Activated naive CD4-positive, alpha-beta T cell treated with anti-CD3 and anti-CD28 coated beads for 36 hours (primary cell): ENCODE results near the gene SALL3. TPM values are rescaled to one million over a fixed set of nuclear protein-coding genes. Genes with fewer than 3 reads are reported as not detected.
"Not testable (repeated sequence)": the region's sequence is repeated elsewhere in the genome, so short reads cannot be mapped to it uniquely, and the experiment has no call there.

Source experiments
- CTCF ChIA-PET: fragments of 350-600 bp; sonication (Branson Sonifier 250); formaldehyde crosslinking; loops from one replicate; lab custom pipeline; 2021; ENCODE audit warnings: antibody characterized with exemption; lab: Charles Lee
- DNase-seq: peaks from one replicate; pipeline ENCODE4 v3.0.0-alpha.2; 2020
- H3K27ac Mint-ChIP-seq: one replicate; pipeline ENCODE4 v1.8.0; 2021; ENCODE audit warnings: mild to moderate bottlenecking, mixed read lengths
- H3K27me3 Mint-ChIP-seq: one replicate; pipeline ENCODE4 v1.8.0; 2021; ENCODE audit warnings: low read depth, mixed read lengths
- H3K36me3 Mint-ChIP-seq: one replicate; pipeline ENCODE4 v1.8.0; 2021; ENCODE audit warnings: low read depth, mixed read lengths
- H3K4me1 Mint-ChIP-seq: one replicate; pipeline ENCODE4 v1.8.0; 2021; ENCODE audit warnings: low read depth, mixed read lengths
- H3K4me3 Mint-ChIP-seq: one replicate; pipeline ENCODE4 v1.8.0; 2021; ENCODE audit warnings: mild to moderate bottlenecking, moderate library complexity, mixed read lengths
- H3K9me3 Mint-ChIP-seq: one replicate; pipeline ENCODE4 v1.8.0; 2021; ENCODE audit warnings: mixed read lengths
- intact Hi-C: fragments of 100-400 bp; cut with micrococcal nuclease; formaldehyde crosslinking; loops from one replicate; pipeline ENCODE4 v1.15.1; 2023
- total RNA-seq, 2 experiments: library from RNA; stranded (reverse); gene quantifications; one replicate each; pipeline ENCODE4 v1.2.3, GENCODE V29; 2021

Gene SALL3
- not detected for total RNA-seq

DNA sequence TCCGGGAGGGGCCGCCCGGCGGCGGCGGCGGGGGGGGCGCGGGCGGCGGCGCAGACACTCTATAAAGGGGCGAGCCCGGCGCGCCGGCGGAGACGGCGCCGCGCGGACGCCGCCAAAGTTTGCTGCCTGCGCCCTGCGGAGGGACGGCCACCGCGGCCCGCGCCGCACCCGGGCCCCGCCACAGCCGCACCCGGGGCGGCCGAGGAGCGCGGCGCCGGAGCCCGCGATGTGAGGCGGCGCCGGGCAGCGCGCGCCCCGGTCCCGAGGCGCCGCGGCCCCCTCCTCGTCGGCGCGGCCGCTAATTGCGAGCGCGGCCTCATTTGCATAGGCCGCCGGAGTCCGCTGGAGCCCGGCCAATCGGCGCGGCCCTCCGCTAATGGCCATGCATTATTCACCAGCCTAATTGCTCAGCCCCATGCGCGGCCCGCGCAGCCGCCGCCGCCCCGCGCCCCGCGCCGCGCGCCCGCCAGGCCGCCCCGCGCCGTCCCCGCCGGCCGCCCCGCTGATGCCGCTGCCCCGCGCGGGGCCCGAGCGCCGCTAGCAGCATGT, at the start of gene SALL3:
Gene SALL3, plus strand, starts transcription at position 89 of the 549 bp plus-strand sequence. Its CDS starts 457 bp downstream, at position 546.
- intact Hi-C loops, result loop anchor here (10.0 kb wide), 2 partner anchors 1075 to 1215 kb away; no protein-coding TSS in a partner anchor
- CTCF ChIA-PET, result no interaction called here
- no peak within 1 kb of the TSS for H3K27ac Mint-ChIP-seq
- no peaks in the 10 kb centered on the region for H3K9me3 Mint-ChIP-seq
- no peaks in the 10 kb centered on the region for H3K36me3 Mint-ChIP-seq
- H3K27me3 Mint-ChIP-seq, result peaks cover 64% of the 10 kb centered on the region
- peaks cover 18% of the 10 kb centered on the region for H3K4me1 Mint-ChIP-seq
- no peak for DNase-seq
- no peak within 1 kb of the TSS for H3K4me3 Mint-ChIP-seq

DNA sequence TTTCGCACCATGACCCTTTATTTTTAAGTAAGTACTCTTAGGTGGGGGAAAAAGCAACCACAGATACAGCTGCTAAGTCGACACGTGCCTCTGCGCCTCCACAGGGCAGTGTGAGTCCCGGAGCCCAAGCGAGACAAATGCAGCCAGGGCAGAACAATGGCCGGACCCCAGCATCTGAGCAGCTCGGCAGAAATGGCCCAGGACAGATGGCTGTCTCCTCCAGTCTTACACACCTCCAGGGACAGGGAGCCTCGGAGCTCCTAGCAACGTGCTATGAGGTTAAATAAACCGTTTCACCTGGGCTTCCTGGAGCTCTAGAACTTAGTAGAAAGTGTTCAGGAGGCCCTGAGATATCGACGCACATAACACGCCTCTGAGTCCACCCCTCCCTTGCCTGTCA, 47.3 kb upstream of the SALL3 start:
- Mint-ChIP-seq H3K4me1 (no peaks in the 10 kb centered on the region), H3K9me3 (no peaks in the 10 kb centered on the region), H3K4me3 (no peak overlapping the region), H3K36me3 (no peaks in the 10 kb centered on the region), H3K27me3 (peaks cover 3% of the 10 kb centered on the region), H3K27ac (no peak overlapping the region)
- intact Hi-C loops, result no loop called here
- no peak for DNase-seq
- CTCF ChIA-PET, result no interaction called here

DNA sequence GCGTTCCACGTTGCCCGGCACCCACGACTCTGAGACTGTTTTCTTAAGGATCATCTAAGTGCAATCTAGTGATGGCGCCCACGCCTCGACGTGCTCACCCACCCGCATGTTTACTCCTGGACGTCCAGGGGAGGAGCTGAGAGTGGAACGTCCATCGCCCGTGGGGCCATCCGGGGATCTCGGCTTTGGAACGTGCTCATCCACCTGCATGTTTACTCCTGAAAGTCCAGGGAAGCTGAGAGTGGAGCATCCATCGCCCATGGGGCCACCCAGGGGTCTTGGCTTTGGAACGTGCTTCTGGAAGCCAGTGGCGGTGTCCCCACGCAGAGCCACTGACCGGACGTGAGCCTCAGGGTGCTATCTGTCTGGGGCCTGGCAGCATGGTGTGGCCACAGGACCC, 45.6 kb upstream of the SALL3 start:
- Mint-ChIP-seq H3K27ac (no peak overlapping the region), H3K27me3 (peaks cover 3% of the 10 kb centered on the region), H3K4me3 (no peak overlapping the region), H3K4me1 (no peaks in the 10 kb centered on the region), H3K9me3 (no peaks in the 10 kb centered on the region), H3K36me3 (no peaks in the 10 kb centered on the region)
- intact Hi-C loops, result no loop called here
- CTCF ChIA-PET, result no interaction called here
- no peak for DNase-seq

- no peak for DNase-seq
Measured at GRCh38 chr18:78934551-78935225, 44.9 kb upstream of the SALL3 start.

DNA sequence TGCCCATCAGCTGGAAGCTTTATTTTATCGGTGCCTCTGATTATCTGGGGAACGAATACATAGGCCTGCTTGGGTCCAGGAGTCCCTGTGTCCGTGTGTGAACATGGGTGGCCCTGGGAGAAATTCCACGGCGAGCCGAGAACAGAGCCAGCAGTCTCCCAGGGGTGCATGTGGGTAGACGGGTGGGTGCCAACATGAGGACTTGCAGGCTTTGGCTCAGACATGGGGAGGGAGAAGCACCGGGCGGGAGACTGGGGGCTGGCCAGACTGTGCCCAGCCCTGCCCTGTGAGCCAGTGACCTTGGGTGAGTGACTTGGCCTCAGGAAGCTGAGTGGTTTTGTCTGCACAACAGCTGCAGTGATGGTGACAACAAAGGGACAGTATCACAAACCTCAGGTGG, 44.2 kb upstream of the SALL3 start:
- intact Hi-C loops, result no loop called here
- CTCF ChIA-PET, result no interaction called here
- H3K9me3 Mint-ChIP-seq, result no peaks in the 10 kb centered on the region
- no peak overlapping the region for H3K4me3 Mint-ChIP-seq
- no peak overlapping the region for H3K27ac Mint-ChIP-seq
- no peak for DNase-seq
- peaks cover 3% of the 10 kb centered on the region for H3K27me3 Mint-ChIP-seq
- H3K4me1 Mint-ChIP-seq, result no peaks in the 10 kb centered on the region
- no peaks in the 10 kb centered on the region for H3K36me3 Mint-ChIP-seq

More at GRCh38 chr18:78934551-78935225, 44.9 kb upstream of the SALL3 start:
- H3K27ac Mint-ChIP-seq, result no peak overlapping the region
- CTCF ChIA-PET, result no interaction called here
- H3K9me3 Mint-ChIP-seq, result no peaks in the 10 kb centered on the region
- intact Hi-C loops, result no loop called here
- peaks cover 3% of the 10 kb centered on the region for H3K27me3 Mint-ChIP-seq
- no peak overlapping the region for H3K4me3 Mint-ChIP-seq
- no peaks in the 10 kb centered on the region for H3K36me3 Mint-ChIP-seq
- H3K4me1 Mint-ChIP-seq, result no peaks in the 10 kb centered on the region

DNA sequence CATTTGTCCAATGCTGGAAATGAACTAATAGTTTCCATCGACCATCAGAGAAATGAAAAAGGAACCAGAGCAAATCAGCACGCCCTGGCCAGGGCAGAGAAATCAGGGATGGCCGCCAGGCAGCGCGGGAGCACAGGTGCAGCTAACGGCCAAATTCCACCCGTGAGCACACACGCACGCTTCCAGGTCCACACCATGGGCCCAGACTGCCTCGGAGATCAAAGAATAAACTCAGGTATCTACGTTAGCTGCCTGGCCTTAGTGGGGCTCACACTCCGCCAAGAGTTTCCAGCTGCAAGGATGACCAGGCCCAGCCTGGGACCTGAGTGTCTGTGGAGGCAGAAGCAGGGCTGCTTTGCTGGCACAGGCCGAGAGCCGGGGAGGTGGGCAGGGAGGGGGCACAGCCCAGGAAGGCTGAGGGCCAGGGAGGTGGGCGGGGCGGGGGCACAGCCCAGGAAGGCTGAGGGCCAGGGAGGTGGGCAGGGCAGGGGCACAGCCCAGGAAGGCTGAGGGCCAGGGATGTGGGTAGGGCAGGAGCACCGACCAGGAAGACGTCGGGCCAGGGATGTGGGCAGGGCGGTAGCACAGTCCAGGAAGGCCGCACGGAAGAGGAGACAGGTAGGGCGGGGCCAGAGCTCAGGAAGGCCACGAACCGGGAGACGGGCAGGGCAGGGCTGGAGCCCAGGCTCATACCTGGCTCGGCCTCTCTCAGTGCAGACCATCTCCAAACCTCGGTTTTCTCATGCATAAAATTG, 43.2 kb upstream of the SALL3 start:
- no peak overlapping the region for H3K4me3 Mint-ChIP-seq
- no peak for DNase-seq
- H3K9me3 Mint-ChIP-seq, result no peaks in the 10 kb centered on the region
- H3K36me3 Mint-ChIP-seq, result no peaks in the 10 kb centered on the region
- H3K27me3 Mint-ChIP-seq, result peaks cover 3% of the 10 kb centered on the region
- H3K4me1 Mint-ChIP-seq, result no peaks in the 10 kb centered on the region
- CTCF ChIA-PET, result no interaction called here
- intact Hi-C loops, result no loop called here
- no peak overlapping the region for H3K27ac Mint-ChIP-seq

GRCh38 chr18:78937166-78937565, 42.5 kb upstream of the SALL3 start:
- CTCF ChIA-PET, result no interaction called here
- no peaks in the 10 kb centered on the region for H3K36me3 Mint-ChIP-seq
- no peaks in the 10 kb centered on the region for H3K4me1 Mint-ChIP-seq
- no peaks in the 10 kb centered on the region for H3K9me3 Mint-ChIP-seq
- no peak overlapping the region for H3K4me3 Mint-ChIP-seq
- intact Hi-C loops, result no loop called here
- no peak for DNase-seq
- H3K27me3 Mint-ChIP-seq, result peaks cover 3% of the 10 kb centered on the region
- H3K27ac Mint-ChIP-seq, result no peak overlapping the region

DNA sequence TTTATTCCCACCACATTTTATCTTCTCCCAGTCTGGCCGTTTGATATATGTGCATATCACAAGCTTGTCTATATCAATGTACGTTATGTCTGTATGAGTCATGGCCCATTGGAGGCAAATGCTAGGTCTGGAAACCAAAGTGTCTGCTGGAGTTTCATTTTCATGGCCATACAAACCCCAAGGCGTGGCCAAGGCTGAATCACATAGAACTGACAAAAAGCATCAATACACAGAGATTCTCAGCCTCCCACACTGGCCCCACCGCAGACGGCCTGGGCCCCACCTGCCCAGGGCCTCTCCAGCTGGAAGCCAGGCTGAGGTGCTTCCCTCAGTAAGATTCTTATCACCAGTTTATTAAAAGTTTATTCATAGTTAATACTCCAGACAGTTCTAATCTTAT, 40.5 kb upstream of the SALL3 start:
- CTCF ChIA-PET, result interaction anchor here (0.7 kb wide), 1 partner anchor 9 kb away, joined by 3 read pairs; no protein-coding TSS in a partner anchor
- H3K4me3 Mint-ChIP-seq, result no peak overlapping the region

GRCh38 chr18:78939734-78940494, 39.7 kb upstream of the SALL3 start:
- no peak for DNase-seq
- Mint-ChIP-seq H3K27me3 (peaks cover 3% of the 10 kb centered on the region), H3K9me3 (no peaks in the 10 kb centered on the region), H3K4me1 (no peaks in the 10 kb centered on the region), H3K27ac (no peak overlapping the region), H3K4me3 (no peak overlapping the region), H3K36me3 (no peaks in the 10 kb centered on the region)
- CTCF ChIA-PET, result no interaction called here
- intact Hi-C loops, result no loop called here

More for the DNA sequence above, 40.5 kb upstream of the SALL3 start:
- no peaks in the 10 kb centered on the region for H3K4me1 Mint-ChIP-seq
- no peak for DNase-seq
- no peaks in the 10 kb centered on the region for H3K36me3 Mint-ChIP-seq
- peaks cover 3% of the 10 kb centered on the region for H3K27me3 Mint-ChIP-seq
- no peaks in the 10 kb centered on the region for H3K9me3 Mint-ChIP-seq
- no peak overlapping the region for H3K27ac Mint-ChIP-seq
- intact Hi-C loops, result no loop called here

GRCh38 chr18:78942236-78942635, 37.4 kb upstream of the SALL3 start:
- H3K27ac Mint-ChIP-seq, H3K4me3 Mint-ChIP-seq, H3K27me3 Mint-ChIP-seq, H3K9me3 Mint-ChIP-seq, intact Hi-C loops, H3K4me1 Mint-ChIP-seq, H3K36me3 Mint-ChIP-seq, DNase-seq: not testable (repeated sequence)
- CTCF ChIA-PET, result interaction anchor here (0.7 kb wide), 1 partner anchor 63 kb away, joined by 3 read pairs; no protein-coding TSS in a partner anchor

- Mint-ChIP-seq H3K27ac (no peak overlapping the region), H3K4me3 (no peak overlapping the region), H3K9me3 (no peaks in the 10 kb centered on the region), H3K4me1 (no peaks in the 10 kb centered on the region), H3K27me3 (peaks cover 2% of the 10 kb centered on the region), H3K36me3 (no peaks in the 10 kb centered on the region)
- DNase-seq, result no peak
- intact Hi-C loops, result no loop called here
- CTCF ChIA-PET, result interaction anchor here (0.7 kb wide), 1 partner anchor 1401 kb away, joined by 3 read pairs; no protein-coding TSS in a partner anchor
Measured at GRCh38 chr18:78945628-78946027, 34.0 kb upstream of the SALL3 start.

DNA sequence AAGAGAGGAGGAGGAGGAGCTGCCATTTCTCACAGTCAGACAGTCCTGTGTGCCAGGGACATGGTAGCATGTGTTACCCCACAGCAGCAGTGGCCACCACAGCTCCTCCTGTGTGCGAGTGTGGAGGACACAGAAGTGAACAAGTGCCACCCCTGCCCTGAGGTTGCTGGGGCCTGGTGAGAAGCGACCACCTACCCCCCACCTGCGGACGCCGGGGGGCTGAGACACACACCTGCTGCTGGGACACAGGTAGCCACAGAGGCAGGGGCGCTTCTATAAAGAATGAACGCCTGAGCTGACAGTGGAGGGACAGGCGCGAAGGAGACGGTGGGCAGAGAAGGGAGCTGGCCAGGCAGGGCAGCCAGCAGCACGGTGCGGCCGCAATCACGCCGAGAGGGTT, 32.3 kb upstream of the SALL3 start:
- H3K27me3 Mint-ChIP-seq, result peaks cover 2% of the 10 kb centered on the region
- DNase-seq, result no peak
- H3K9me3 Mint-ChIP-seq, result peaks cover 5% of the 10 kb centered on the region
- CTCF ChIA-PET, result no interaction called here
- no peak overlapping the region for H3K27ac Mint-ChIP-seq
- no peaks in the 10 kb centered on the region for H3K4me1 Mint-ChIP-seq
- H3K4me3 Mint-ChIP-seq, result no peak overlapping the region
- intact Hi-C loops, result no loop called here
- H3K36me3 Mint-ChIP-seq, result no peaks in the 10 kb centered on the region
